B cell (primary cell): ENCODE data around the gene AGBL4. TPM values are rescaled to one million over a fixed set of nuclear protein-coding genes. Genes with fewer than 3 reads are reported as not detected.
"Not testable (repeated sequence)": the region's sequence is repeated elsewhere in the genome, so short reads cannot be mapped to it uniquely, and the experiment has no call there.

Experiments
- ATAC-seq: fragments of 200-7000 bp; cut with Tn5 transposase; one replicate; pipeline ENCODE4 v1.10.0; 2021; ENCODE audit warnings: low read depth, mild to moderate bottlenecking, moderate number of reproducible peaks, moderate library complexity
- CTCF ChIA-PET: fragments of 350-600 bp; sonication (Branson Sonifier 250); formaldehyde crosslinking; loops from one replicate; lab custom pipeline; 2021; ENCODE audit warnings: antibody characterized with exemption, inconsistent platforms; lab: Charles Lee
- POLR2A ChIA-PET: fragments of 350-600 bp; sonication (Branson Sonifier 250); formaldehyde crosslinking; loops from one replicate; lab custom pipeline; 2021; ENCODE audit warnings: antibody characterized with exemption; lab: Charles Lee
- DNase-seq: peaks from one replicate; pipeline ENCODE4 v3.0.0; 2013
- H2AFZ ChIP-seq: 2 replicates; pipeline ENCODE4 v1.6.1; 2012; ENCODE audit warnings: mild to moderate bottlenecking, low read depth, low read length; ENCODE audit not compliant: insufficient read depth, poor library complexity, severe bottlenecking
- H3K27ac ChIP-seq, 2 donors: 1 replicate in 1 of 2; 2 replicates in 1 of 2; pipeline ENCODE4 v1.5.1; 2012 to 2013; ENCODE audit warnings: low read length in 2 of 2, mild to moderate bottlenecking in 2 of 2, moderate library complexity in 1 of 2
- H3K27me3 ChIP-seq, 4 experiments: fragments of 200-600 bp in 1 of 4; sonication (generic) in 1 of 4; replicated peaks in 1 of 4; 1 replicate in 2 of 4; 2 replicates in 2 of 4; pipeline versions ENCODE4 v1.6.1 to v1.7.0; 2013 to 2016; ENCODE audit warnings: low read length in 3 of 4, mild to moderate bottlenecking in 2 of 4, mixed read lengths in 1 of 4, moderate library complexity in 1 of 4; ENCODE audit not compliant: insufficient read depth in 4 of 4, control insufficient read depth in 3 of 4; ENCODE audit errors: control extremely low read depth in 1 of 4
- H3K36me3 ChIP-seq, 2 experiments: replicated peaks in 1 of 2; 1 replicate in 1 of 2; 2 replicates in 1 of 2; pipeline versions ENCODE4 v1.6.1 to v1.7.1; 2013; ENCODE audit warnings: low read length in 1 of 2; ENCODE audit not compliant: insufficient read depth in 2 of 2, control insufficient read depth in 1 of 2; ENCODE audit errors: control extremely low read depth in 1 of 2, extremely low read depth in 1 of 2
- H3K4me1 ChIP-seq, 2 donors: fragments of 200-600 bp in 1 of 2; sonication (generic) in 1 of 2; 1 replicate in 1 of 2; 2 replicates in 1 of 2; pipeline versions ENCODE4 v1.5.1 to v1.6.1; 2013 to 2017; ENCODE audit warnings: low read length in 2 of 2; ENCODE audit not compliant: control insufficient read depth in 2 of 2, insufficient read depth in 2 of 2
- H3K4me2 ChIP-seq: replicated peaks from 2 replicates; pipeline ENCODE3; 2012; ENCODE audit warnings: mild to moderate bottlenecking, low read depth, low read length; ENCODE audit not compliant: poor library complexity, severe bottlenecking
- H3K4me3 ChIP-seq, 5 experiments: fragments of 200-600 bp in 1 of 5; sonication (generic) in 1 of 5; 1 replicate in 3 of 5; 2 replicates in 2 of 5; pipeline versions ENCODE4 v1.5.1 to v1.7.0; 2011 to 2016; ENCODE audit warnings: low read length in 4 of 5, mild to moderate bottlenecking in 4 of 5, low read depth in 2 of 5, control low read depth in 1 of 5, moderate library complexity in 1 of 5; ENCODE audit not compliant: insufficient read depth in 1 of 5; ENCODE audit errors: control extremely low read depth in 1 of 5, extremely low read depth in 1 of 5
- H3K79me2 ChIP-seq: fragments of 200-600 bp; sonication (generic); one replicate; pipeline ENCODE4 v1.6.0; 2016; ENCODE audit warnings: low read length; ENCODE audit not compliant: control insufficient read depth, insufficient read depth
- H3K9ac ChIP-seq: fragments of 200-600 bp; sonication (generic); 2 replicates; pipeline ENCODE4 v1.6.1; 2017; ENCODE audit warnings: mild to moderate bottlenecking, low read length, moderate library complexity
- H3K9me3 ChIP-seq, 3 donors: one replicate each; pipeline versions ENCODE4 v1.6.1 to v1.7.1; 2013; ENCODE audit warnings: low read length in 2 of 3; ENCODE audit not compliant: control insufficient read depth in 2 of 3, insufficient read depth in 1 of 3; ENCODE audit errors: control extremely low read depth in 1 of 3
- H4K20me1 ChIP-seq: 2 replicates; pipeline ENCODE4 v1.6.0; 2012; ENCODE audit warnings: mild to moderate bottlenecking, low read length; ENCODE audit not compliant: insufficient read depth, control insufficient read depth, poor library complexity, severe bottlenecking
- H3K27ac Mint-ChIP-seq: one replicate; pipeline ENCODE4 v1.8.0; 2021; ENCODE audit warnings: mixed read lengths
- H3K27me3 Mint-ChIP-seq: one replicate; pipeline ENCODE4 v1.8.0; 2021; ENCODE audit warnings: mixed read lengths
- H3K4me1 Mint-ChIP-seq: one replicate; pipeline ENCODE4 v1.8.0; 2021; ENCODE audit warnings: mixed read lengths
- H3K4me3 Mint-ChIP-seq: one replicate; pipeline ENCODE4 v1.8.0; 2021; ENCODE audit warnings: mixed read lengths
- H3K9me3 Mint-ChIP-seq: one replicate; pipeline ENCODE4 v1.8.0; 2022; ENCODE audit warnings: mixed read lengths; ENCODE audit not compliant: insufficient read depth
- EZH2 ChIP-seq: IDR thresholded peaks from 2 replicates; pipeline ENCODE4 v1.6.1; 2012; ENCODE audit warnings: borderline replicate concordance, low read depth, mild to moderate bottlenecking, moderate library complexity, low read length; ENCODE audit not compliant: insufficient read depth, poor library complexity, severe bottlenecking
- WGBS: methylation state at CpG from one replicate; pipeline ENCODE4 v1.1.5; 2013; ENCODE audit warnings: missing lambda C conversion rate; ENCODE audit not compliant: insufficient coverage; 5-methylcytosine and 5-hydroxymethylcytosine counted together
- intact Hi-C: fragments of 100-400 bp; cut with micrococcal nuclease; formaldehyde crosslinking; loops from one replicate; pipeline ENCODE4 v1.10.0; 2022
- polyA plus RNA-seq: library from polyadenylated mRNA; depleted of rRNA; stranded (reverse); fragments of >200 nt; gene quantifications from 2 replicates; pipeline ENCODE4 v1.2.3, GENCODE V29; 2012
- total RNA-seq, 2 donors: library from RNA; stranded (reverse); fragments of 120-200 nt in 1 of 2; gene quantifications; 1 replicate in 1 of 2; 2 replicates in 1 of 2; pipeline versions ENCODE4 v1.2.3 to v1.2.4, GENCODE V29; 2013 to 2022
- TF ChIP-seq, protein P1 (sequence below): fragments of 200-600 bp; IDR thresholded peaks from one replicate; pipeline ENCODE4 v1.8.0; 2022; ENCODE audit warnings: antibody characterized with exemption, mild to moderate bottlenecking

The AGBL4 gene
- total and polyA plus RNA-seq, 2 donors (not counting 1 experiment from before 2014, with no cell fraction given) = 0.07 to 0.12 TPM

DNA sequence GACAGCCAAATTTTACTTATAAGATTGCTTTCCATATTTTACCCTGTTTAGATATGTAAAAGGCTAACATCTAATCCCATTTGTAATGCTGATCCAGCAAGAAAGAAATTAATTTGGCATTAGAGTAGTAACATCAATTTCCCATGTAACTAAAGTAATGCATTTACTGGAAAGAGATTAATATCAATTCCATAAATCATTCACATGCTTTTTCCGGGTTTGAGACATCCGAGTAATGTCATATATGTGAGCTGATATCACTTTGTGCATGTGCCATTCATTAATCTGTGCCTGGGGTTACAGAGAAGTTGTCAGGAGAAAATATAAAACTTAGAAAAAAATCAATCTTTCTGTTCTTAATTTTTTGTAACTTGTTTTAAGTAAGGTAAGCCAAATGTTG lies 206.1 kb downstream of the AGBL4 start:
- DNase-seq (no peak), ATAC-seq (no peak)
- Mint-ChIP-seq H3K9me3 (peaks cover 5% of the 10 kb centered on the region), H3K27me3 (no peaks in the 10 kb centered on the region), H3K4me1 (no peaks in the 10 kb centered on the region), H3K27ac (no peak overlapping the region), H3K4me3 (no peak overlapping the region)
- Histone ChIP-seq H3K27ac (no peak overlapping the region), H3K4me1 (no peaks in the 10 kb centered on the region), H3K79me2 (no peaks in the 10 kb centered on the region), H3K9ac (no peak overlapping the region), H3K27me3 (no peaks in the 10 kb centered on the region), H2AFZ (no peak overlapping the region), H3K4me3 (no peak overlapping the region), H3K4me2 (no peak overlapping the region), H4K20me1 (no peaks in the 10 kb centered on the region), H3K36me3 (no peaks in the 10 kb centered on the region), H3K9me3 (no peaks in the 10 kb centered on the region)
- ChIA-PET CTCF (no interaction called here), POLR2A (no interaction called here)
- TF ChIP-seq, protein P1, sequence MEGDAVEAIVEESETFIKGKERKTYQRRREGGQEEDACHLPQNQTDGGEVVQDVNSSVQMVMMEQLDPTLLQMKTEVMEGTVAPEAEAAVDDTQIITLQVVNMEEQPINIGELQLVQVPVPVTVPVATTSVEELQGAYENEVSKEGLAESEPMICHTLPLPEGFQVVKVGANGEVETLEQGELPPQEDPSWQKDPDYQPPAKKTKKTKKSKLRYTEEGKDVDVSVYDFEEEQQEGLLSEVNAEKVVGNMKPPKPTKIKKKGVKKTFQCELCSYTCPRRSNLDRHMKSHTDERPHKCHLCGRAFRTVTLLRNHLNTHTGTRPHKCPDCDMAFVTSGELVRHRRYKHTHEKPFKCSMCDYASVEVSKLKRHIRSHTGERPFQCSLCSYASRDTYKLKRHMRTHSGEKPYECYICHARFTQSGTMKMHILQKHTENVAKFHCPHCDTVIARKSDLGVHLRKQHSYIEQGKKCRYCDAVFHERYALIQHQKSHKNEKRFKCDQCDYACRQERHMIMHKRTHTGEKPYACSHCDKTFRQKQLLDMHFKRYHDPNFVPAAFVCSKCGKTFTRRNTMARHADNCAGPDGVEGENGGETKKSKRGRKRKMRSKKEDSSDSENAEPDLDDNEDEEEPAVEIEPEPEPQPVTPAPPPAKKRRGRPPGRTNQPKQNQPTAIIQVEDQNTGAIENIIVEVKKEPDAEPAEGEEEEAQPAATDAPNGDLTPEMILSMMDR = no peak
- no peak for TF ChIP-seq EZH2
- intact Hi-C loops = no loop called here
- WGBS = no CpG with 5 or more reads among the region's 2 CpGs

DNA sequence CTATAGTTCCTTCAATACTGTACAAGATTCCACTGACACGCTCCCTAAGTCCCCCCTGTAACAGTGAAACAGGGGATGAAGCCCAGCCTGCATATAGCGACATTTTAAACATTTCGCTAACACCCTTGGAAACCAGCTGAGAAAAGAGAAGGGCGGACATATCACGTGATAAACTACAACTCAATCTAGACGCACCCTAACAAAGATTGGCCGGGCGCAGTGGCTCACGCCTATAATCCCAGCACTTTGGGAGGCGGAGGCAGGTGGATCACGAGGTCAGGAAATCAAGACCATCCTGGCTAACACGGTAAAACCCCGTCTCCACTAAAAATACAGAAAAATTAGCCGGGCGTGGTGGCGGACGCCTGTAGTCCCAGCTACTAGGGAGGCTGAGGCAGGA lies 236.7 kb downstream of the AGBL4 start:
- H3K27me3 ChIP-seq, H3K4me3 ChIP-seq, CTCF ChIA-PET, H3K4me3 Mint-ChIP-seq, POLR2A ChIA-PET, H3K4me2 ChIP-seq, H3K36me3 ChIP-seq, H3K27ac Mint-ChIP-seq, H4K20me1 ChIP-seq, H3K27me3 Mint-ChIP-seq, ATAC-seq, intact Hi-C loops, H3K79me2 ChIP-seq, H3K27ac ChIP-seq, H3K4me1 ChIP-seq, H3K9me3 ChIP-seq, DNase-seq, H3K9me3 Mint-ChIP-seq, H3K4me1 Mint-ChIP-seq, H2AFZ ChIP-seq, H3K9ac ChIP-seq: not testable (repeated sequence)
- 97% methylated on average over 5 of the region's 17 CpGs for WGBS
